Ovary (tissue), 9 donors: ENCODE data around the gene IL36G. TPM values are rescaled to one million over a fixed set of nuclear protein-coding genes. Genes with fewer than 3 reads are reported as not detected.

Experiments used
- DNase-seq, 5 donors: peaks; one replicate each; pipeline ENCODE4 v3.0.0-alpha.2; 2019 to 2020
- H3K27ac ChIP-seq, 2 donors: fragments of 200-600 bp; one replicate each; pipeline versions ENCODE4 v1.5.1 to v1.8.0; 2019 to 2022
- H3K27me3 ChIP-seq: fragments of 200-600 bp; one replicate; pipeline ENCODE4 v1.8.0; 2022
- H3K36me3 ChIP-seq: fragments of 200-600 bp; sonication (generic); one replicate; pipeline ENCODE4 v1.5.1; 2019
- H3K4me1 ChIP-seq: one replicate; pipeline ENCODE4 v1.8.1; 2013; ENCODE audit warnings: mild to moderate bottlenecking, moderate library complexity; ENCODE audit not compliant: insufficient read depth
- H3K4me3 ChIP-seq: fragments of 200-600 bp; sonication (generic); one replicate; pipeline ENCODE4 v1.5.1; 2017
- H3K9me3 ChIP-seq, 2 donors: fragments of 200-600 bp in 1 of 2; sonication (generic) in 1 of 2; one replicate each; pipeline versions ENCODE4 v1.5.1 to v1.8.1; 2013 to 2019; ENCODE audit warnings: mild to moderate bottlenecking in 1 of 2, moderate library complexity in 1 of 2
- CTCF ChIP-seq, 3 donors: fragments of 450-650 bp in 2 of 3; fragments of 200-600 bp in 1 of 3; IDR thresholded peaks; one replicate each; pipeline versions ENCODE4 v1.5.1 to v1.8.0; 2016 to 2022; ENCODE audit warnings: antibody characterized with exemption in 3 of 3, mild to moderate bottlenecking in 1 of 3
- EP300 ChIP-seq: sonication (generic); formaldehyde crosslinking; IDR thresholded peaks from one replicate; pipeline ENCODE4 v1.6.1; 2017; ENCODE audit warnings: antibody characterized with exemption
- POLR2A ChIP-seq: fragments of 450-650 bp; IDR thresholded peaks from one replicate; pipeline ENCODE4 v1.6.1; 2017; ENCODE audit warnings: antibody characterized with exemption, mild to moderate bottlenecking, moderate library complexity
- WGBS, 3 donors: extraction: QIAGEN DNeasy Blood & Tissue Kit in 1 of 3; methylation state at CpG; one replicate each; pipeline versions ENCODE4 v1.1.5 to v1.1.7; 2013 to 2017; 5-methylcytosine and 5-hydroxymethylcytosine counted together
- intact Hi-C, 4 donors: fragments of 100-400 bp; cut with DNase I; formaldehyde crosslinking; loops; one replicate each; pipeline versions ENCODE4 v1.11.0 to v1.15.1; 2022 to 2023
- polyA plus RNA-seq, 2 donors: library from polyadenylated mRNA; stranded (reverse); fragments of 200-250 nt in 1 of 2; fragments of 350-450 nt in 1 of 2; fragmentation: Illumina TruSeq in 1 of 2; extraction: RNeasy Lipid Tissue Mini Kit (QIAGEN cat#74804) in 1 of 2; gene quantifications; one replicate each; pipeline ENCODE4 v1.2.3, GENCODE V29; 2013 to 2014
- total RNA-seq, 7 donors: library from RNA; depleted of rRNA in 2 of 7; stranded (reverse); fragments of >200 nt in 2 of 7; fragmentation: NEBNext Ultra II Directional in 3 of 7; extraction: Animal tissue kit (Norgen Biotek cat#: 25700) in 3 of 7; gene quantifications; one replicate each; pipeline versions ENCODE4 v1.1.0 to v1.2.4, GENCODE V29; 2016 to 2023
- donor health status: DM: no; HTN: no; CAD: no; lungs with moderate emphysema.
- donor health status: DM: no; HTN: no; CAD: no.
- donor health status: Bipolar disorder and iron deficiency.
- donor health status: DM: yes; HTN: yes; CAD: no.
- donor health status: DM: no; HTN: no; CAD: no.
- donor health status: DM: yes; HTN: yes; CAD: no.

The IL36G gene
- total and polyA plus RNA-seq, 9 donors, result not detected

- Histone ChIP-seq H3K36me3 (no peaks in the 10 kb centered on the region), H3K4me1 (no peaks in the 10 kb centered on the region), H3K27me3 (no peaks in the 10 kb centered on the region), H3K27ac (no peak overlapping the region), H3K4me3 (no peak overlapping the region), H3K9me3 (no peaks in the 10 kb centered on the region)
- DNase-seq, result no peak
- TF ChIP-seq EP300, result no peak
- TF ChIP-seq CTCF (IDR thresholded peaks at IDR 0.05), result no peak
- no peak for TF ChIP-seq POLR2A
- WGBS, 3 donors, result 42 to 66% (median 43%) methylated on average over 4 of the region's 4 CpGs
- intact Hi-C loops, result no loop called here
Measured at GRCh38 chr2:113021312-113021711, 43.5 kb downstream of the IL36G start.

GRCh38 chr2:113024764-113025163 is 47.0 kb downstream of the IL36G start:
- Histone ChIP-seq H3K36me3 (no peaks in the 10 kb centered on the region), H3K4me3 (no peak overlapping the region), H3K9me3 (no peaks in the 10 kb centered on the region), H3K27ac (no peak overlapping the region), H3K27me3 (no peaks in the 10 kb centered on the region), H3K4me1 (no peaks in the 10 kb centered on the region)
- DNase-seq, result no peak
- intact Hi-C loops, result no loop called here
- TF ChIP-seq EP300 (no peak), POLR2A (no peak), CTCF (IDR thresholded peaks at IDR 0.05) (no peak)
- WGBS, 3 donors, result 83 to 86% (median 85%) methylated on average over 2 of the region's 2 CpGs

- no peak for TF ChIP-seq CTCF (IDR thresholded peaks at IDR 0.05)
- Histone ChIP-seq H3K4me3 (no peak overlapping the region), H3K27ac (no peak overlapping the region), H3K36me3 (no peaks in the 10 kb centered on the region), H3K27me3 (no peaks in the 10 kb centered on the region), H3K4me1 (no peaks in the 10 kb centered on the region), H3K9me3 (no peaks in the 10 kb centered on the region)
- no peak for DNase-seq
- WGBS, 3 donors, result 48 to 56% (median 52%) methylated on average over 2 of the region's 2 CpGs
- intact Hi-C loops, result no loop called here
Measured at GRCh38 chr2:113025737-113026136, 47.9 kb downstream of the IL36G start.

- H3K9me3 ChIP-seq, result no peaks in the 10 kb centered on the region
- TF ChIP-seq POLR2A, result no peak
- no peak for TF ChIP-seq CTCF (IDR thresholded peaks at IDR 0.05)
- no peak for TF ChIP-seq EP300
- no peak for DNase-seq
- no peaks in the 10 kb centered on the region for H3K36me3 ChIP-seq
- intact Hi-C loops, result no loop called here
- H3K4me3 ChIP-seq, result no peak overlapping the region
- H3K27ac ChIP-seq, result no peak overlapping the region
- 65 to 73% (median 69%) methylated on average over 2 of the region's 2 CpGs for WGBS, 3 donors
- no peaks in the 10 kb centered on the region for H3K4me1 ChIP-seq
- no peaks in the 10 kb centered on the region for H3K27me3 ChIP-seq
Measured at GRCh38 chr2:113027691-113028090, 49.9 kb downstream of the IL36G start.

- no peak for DNase-seq
- intact Hi-C loops, result no loop called here
- H3K4me1 ChIP-seq, result no peaks in the 10 kb centered on the region
- no peaks in the 10 kb centered on the region for H3K9me3 ChIP-seq
- no peak overlapping the region for H3K27ac ChIP-seq
- WGBS, 3 donors, result 3 to 14% (median 5%) methylated on average over 1 of the region's 1 CpG
- H3K4me3 ChIP-seq, result no peak overlapping the region
- no peak for TF ChIP-seq CTCF (IDR thresholded peaks at IDR 0.05)
- no peak for TF ChIP-seq POLR2A
- no peak for TF ChIP-seq EP300
- no peaks in the 10 kb centered on the region for H3K36me3 ChIP-seq
- H3K27me3 ChIP-seq, result no peaks in the 10 kb centered on the region
Measured at GRCh38 chr2:113028112-113028511, 50.3 kb downstream of the IL36G start.
